ENCODE data around the gene CASS4.
"Not testable (repeated sequence)": the region's sequence is repeated elsewhere in the genome, so short reads cannot be mapped to it uniquely, and the experiment has no call there.

Gene CASS4

DNA sequence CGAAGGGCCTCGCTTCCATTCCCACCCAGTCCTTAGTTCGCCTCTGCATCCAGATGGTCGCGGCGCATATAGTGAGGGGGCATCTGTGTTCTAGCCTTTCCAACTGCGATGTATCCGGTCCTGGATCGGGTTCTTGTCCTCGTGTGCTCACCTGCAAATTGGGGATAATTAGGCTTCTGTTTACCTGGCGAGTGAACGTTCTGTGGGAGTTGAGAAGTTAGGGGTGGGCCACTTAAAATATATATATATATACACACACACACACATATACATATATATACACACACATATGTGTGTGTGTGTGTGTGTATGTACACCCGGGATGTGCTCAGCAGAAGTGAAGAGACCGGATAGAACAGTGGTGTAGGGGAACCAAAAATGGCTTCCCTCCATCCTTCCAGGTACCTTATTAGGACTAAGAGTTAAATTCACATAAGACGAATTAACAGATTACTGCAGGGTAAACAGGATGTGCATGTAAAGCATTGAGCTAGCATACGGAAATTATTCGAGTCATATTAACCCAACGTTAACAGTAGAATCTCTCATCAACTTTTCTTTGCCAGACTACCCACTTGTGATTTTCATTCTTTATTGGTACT is 19.1 kb upstream of the CASS4 start:
- no peak for DNase-seq

GRCh38 chr20:56393653-56394052 is 18.4 kb upstream of the CASS4 start:
- DNase-seq: no peak

DNA sequence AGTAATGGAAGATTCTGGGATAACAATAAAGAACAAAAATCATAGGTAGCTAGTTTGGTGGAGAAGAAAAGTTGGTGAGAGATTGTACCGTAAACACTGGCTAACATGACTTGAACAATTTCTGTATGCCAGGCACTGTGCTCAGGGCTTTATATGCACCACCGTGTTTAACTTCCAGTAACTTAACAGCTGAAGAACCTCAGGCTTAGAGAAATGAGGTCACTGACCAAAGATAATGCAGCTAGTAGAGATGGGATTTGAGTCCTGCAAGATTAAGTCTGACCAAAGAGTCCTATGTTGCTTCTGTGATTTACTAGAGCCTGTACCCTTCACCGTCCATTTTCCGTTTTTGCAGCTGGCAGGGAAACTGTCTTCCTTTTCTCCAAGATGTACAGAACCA is 16.9 kb upstream of the CASS4 start:
- no peak for DNase-seq

DNA sequence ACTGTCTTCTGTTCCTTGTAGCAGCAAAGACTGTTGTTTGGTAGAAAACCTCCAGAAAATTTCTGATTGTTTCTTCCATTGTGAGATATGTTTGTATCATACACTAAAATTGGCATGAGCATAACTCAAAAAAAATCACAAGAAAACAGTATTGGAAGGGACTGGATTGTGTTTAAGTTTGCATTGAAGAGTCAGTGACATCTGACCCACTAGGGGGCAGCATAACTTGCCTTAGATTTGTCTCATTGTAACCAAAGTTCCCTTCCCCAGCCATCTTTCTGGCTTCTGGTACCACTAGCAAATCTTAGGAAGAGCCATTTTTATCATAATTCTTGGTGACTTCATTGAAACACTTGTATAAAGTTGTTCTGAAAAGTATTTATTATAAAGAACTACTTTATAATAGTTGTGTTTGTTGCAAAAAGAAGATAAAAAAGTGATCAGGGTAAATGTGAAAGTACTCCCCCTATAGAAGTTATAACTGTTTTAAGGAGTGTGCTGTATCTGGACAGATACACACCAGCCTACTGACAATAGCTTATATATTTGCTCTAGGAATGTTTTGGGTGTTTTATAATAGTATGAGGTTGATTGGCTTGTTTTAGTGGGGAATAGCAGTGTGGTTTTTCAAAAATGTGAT is 11.9 kb upstream of the CASS4 start:
- peak; percentile 36 for DNase-seq

DNA sequence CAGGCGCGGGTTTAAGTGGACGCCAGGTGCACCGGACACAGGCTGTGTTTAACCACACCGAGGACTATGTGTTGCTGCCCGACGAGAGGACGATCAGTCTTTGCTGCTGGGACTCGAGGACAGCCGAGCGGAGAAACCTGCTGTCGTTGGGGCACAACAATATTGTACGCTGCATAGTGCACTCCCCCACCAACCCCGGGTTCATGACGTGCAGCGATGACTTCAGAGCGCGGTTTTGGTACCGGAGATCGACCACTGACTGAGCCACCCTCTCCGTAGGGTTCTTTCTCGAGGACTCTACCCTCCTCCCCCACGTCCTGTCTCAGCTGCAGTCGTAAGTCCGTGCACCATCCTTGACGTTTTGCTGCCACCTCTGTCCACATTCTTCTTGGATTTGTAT is 8.6 kb upstream of the CASS4 start:
- DNase-seq: no peak

GRCh38 chr20:56405356-56405755 is 6.7 kb upstream of the CASS4 start:
- DNase-seq: not testable (repeated sequence)

- DNase-seq: no peak
Measured at GRCh38 chr20:56406910-56407309, 5.2 kb upstream of the CASS4 start.

GRCh38 chr20:56409521-56409920 is 2.5 kb upstream of the CASS4 start:
- DNase-seq: no peak

GRCh38 chr20:56409956-56410355 is 2.1 kb upstream of the CASS4 start:
- no peak for DNase-seq

DNA sequence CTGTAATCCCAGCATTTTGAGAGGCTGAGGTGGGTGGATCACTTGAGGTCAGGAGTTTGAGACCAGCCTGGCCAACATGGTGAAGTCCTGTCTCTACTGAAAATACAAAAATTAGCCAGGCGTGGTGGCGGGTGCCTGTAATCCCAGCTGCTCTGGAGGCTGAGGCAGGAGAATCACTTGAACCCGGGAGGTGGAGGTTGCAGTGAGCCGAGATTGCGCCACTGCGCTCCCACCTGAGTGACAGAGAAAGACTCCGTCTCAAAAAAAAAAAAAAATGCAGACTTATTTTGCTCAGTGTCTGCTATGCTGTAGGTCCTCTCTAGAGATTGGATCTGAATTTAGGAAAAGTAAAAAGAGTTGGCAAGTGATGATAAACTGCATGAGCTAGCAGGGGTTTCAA is 773 bp upstream of the CASS4 start:
- not testable (repeated sequence) for DNase-seq

DNA sequence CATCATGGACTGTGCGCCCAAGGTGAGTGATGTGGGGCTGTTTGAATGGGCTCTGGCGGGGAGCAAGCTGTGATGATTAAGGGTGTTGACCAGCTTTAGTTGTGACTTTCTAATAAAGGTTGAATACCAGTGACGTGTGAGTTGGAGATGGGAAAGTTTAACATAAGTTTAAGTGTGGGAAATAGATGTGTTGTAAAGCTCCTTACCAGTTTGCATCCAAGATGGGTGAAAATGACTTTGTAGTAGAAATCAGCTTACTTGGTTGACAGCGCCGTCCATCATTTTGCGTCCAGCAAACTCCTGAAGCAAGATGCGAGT is 372 bp downstream of the CASS4 start:
- DNase-seq: no peak

DNA sequence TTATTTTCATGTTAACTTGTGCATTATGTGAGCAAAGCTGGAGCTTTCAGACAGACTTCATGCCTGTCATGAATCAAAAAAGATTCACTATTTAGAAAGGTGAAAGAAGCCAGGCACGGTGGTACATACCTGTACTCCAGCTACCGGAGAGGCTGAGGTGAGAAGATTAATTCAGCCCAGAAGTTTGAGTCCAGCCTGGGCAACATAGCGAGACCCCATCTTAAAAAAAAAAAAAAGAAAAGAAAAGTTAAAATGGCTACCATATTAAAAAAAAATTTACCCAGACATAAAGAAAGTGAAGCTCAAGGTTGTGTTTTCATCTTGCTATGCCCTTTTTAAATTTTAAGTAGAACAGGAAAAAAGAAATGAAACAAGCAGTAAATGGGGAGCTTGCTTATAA is 889 bp downstream of the CASS4 start:
- no peak for DNase-seq

DNA sequence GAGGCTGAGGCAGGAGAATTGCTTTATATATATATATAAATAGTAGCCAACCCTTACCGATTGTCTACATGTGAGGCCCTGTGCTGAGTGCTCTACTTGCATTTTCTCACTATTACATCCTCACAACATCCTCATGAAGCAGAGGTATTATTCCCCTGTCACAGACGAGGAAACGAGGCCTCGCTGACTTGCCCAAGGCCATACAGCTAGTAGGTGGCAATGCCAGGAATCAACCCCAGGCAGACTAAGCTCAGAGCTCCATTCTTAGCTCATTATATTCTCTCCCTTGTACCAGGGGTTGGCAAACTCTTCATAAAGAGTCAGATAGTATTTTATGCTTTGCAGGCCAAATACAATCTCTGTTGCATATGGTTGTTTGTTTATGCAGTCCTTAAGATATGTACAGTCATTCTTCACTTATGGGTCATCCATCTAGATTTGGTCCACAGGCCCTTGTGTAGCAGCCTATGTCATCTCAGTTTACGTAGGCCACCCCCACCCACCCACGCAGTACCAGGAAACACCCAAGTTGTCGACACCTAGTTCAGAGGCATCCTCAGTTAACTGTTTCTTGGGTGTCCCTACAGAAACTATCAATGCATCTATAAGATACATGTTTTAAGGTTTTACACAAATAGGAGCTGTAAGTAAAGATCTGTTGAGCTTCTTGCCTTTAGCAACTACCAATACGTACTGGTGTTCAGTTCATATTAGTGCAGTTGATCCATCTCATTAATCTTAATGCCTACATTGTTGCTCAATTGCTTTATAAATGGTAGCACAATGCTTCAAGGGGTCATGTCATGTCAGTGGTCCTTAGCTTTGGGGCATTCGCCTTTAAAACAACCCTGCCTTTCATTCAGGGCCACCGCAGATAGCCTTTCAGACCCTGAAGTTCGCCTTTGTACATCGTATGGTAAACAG is 3.0 kb downstream of the CASS4 start:
- no peak for DNase-seq

DNA sequence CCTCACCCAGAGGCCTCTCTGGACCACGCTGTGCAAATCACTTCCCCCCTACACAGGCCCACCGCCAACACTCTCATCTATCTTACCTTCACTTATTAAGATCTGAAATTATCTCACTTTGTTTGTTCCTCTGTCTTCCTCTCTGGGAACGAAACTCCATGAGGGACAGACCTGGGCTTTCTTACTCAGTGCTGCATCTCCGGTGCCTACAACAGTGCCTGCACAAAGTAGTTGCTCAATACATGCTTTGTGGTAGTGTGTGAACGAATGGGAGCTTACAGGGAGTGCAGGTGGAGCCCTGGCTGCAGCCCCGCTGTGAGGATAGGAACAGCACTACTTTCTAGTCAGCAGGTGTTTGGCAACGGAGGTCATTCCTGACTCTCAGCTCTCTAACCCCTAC is 5.3 kb downstream of the CASS4 start:
- DNase-seq: no peak

GRCh38 chr20:56417911-56418310 is 5.9 kb downstream of the CASS4 start:
- DNase-seq: no peak

DNA sequence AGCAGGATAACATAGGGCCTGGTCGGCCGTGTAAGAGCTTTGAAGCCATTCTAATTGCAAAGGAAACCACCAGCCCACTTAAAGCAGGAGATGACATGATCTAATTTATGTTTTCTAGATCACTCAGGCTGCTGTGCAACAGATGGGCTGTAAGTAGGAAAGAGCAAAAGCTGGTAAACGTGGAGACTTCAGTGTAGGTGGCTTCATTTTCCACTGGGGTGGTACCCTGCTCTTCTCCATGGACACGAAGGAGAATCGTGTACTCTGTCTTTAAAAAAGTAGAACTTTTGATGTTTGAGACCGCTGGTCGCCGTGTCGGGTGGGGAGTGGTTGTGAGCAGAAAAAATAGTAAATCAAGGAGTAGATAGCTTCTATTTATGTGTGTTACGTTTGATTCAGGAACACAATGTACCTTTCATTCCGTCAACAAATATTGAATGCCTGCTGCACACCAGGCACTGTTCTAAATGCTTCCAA is 6.4 kb downstream of the CASS4 start:
- DNase-seq: no peak

DNA sequence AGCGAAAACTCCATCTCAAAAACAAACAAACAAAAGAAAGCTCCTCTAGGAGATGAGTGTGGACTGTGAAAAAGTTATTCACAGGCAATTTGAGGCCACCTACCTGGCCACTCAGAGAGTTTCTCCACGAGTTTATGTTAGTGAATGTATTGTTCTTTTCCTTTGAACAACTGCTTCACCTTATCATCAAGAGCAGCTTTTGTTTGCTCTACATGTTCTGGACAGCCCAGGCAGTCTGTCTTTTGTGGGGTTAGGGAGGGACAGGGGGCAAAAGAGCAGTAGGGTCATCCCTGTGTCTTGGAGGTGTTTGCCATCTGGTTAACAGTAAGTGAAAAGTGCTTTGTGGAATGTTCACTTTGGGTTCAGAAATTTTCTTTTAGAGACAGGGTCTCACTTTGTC is 8.0 kb downstream of the CASS4 start:
- DNase-seq: no peak

GRCh38 chr20:56420940-56421688 is 9.1 kb downstream of the CASS4 start:
- DNase-seq: no peak

DNA sequence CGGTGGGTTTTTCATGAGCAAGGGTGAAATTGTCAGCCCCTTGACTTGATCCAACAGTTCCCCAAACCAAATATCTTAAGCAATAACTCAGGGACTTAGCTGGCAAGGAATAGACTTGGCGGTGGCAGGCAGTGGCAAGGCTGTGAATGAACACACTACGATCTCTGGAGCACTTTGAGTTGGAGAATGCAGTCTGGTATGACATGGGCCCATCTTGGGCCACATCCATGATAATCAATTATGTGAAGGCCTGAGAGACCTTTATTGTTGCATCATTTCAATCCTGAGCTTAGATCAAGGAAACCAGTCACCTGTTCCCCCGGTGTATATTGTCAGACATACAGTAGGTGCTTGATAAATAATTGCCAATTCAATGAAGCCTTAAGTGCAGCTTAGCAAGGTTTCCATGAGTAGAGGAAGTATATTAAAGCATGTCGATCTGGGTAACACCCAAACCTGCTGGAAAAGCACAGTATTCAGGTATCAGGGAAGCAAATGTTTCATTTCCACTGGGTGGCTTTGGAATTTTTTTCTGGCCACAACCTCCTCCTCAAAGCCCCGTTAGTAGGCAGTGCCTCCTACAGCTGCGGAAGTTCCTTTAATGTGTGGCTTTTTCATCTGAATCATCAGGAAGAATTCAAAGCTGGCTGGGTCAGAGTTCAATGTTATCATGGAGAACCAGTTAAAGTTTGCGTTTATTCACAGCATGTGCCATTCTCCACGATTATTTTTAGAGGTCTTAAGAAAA is 10.2 kb downstream of the CASS4 start:
- no peak for DNase-seq

DNA sequence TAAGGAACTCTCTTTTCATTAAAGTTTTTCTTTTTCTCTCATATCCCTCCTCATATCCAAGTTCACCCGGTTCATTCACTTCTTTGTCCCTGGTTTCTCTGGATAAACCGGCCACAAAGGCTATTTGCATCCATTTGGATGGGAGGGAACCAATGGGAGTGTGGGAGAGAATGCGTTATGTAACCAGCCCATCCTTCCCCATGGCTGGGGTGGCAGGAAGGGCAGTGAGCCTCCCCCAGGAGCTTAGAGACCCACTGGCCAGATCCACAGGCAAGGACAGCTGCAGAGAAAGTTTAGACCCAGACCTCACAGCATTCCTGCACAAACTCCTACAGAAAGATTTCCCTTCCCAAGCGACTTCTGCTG is 10.7 kb downstream of the CASS4 start:
- DNase-seq: no peak

GRCh38 chr20:56423211-56423610 is 11.2 kb downstream of the CASS4 start:
- DNase-seq: no peak

- no peak for DNase-seq
Measured at GRCh38 chr20:56423886-56424285, 11.8 kb downstream of the CASS4 start.

DNA sequence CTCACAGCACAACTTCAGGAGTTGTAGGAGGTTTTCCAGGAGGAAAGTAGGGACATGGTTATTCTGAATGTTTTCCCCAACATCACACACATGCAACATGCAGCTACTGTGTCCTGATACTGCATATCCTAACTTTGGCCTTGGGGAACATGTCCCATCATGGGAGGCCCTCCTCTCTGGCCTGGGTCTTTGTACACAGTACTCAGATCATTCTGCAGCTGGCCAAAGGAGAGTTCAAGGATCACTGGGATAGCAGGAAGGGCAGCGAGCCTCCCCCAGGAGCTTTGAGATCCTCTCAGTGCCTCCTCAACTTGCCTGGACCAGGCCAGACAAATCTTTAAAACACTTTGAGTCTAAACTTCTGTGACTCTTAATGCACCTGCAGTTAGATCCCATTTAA is 12.9 kb downstream of the CASS4 start:
- no peak for DNase-seq
